Thoracic aorta (tissue), 2 donors: ENCODE measurements around the gene BRCC3. TPM values are rescaled to one million over a fixed set of nuclear protein-coding genes. Genes with fewer than 3 reads are reported as not detected.
"Not testable (repeated sequence)": the region's sequence is repeated elsewhere in the genome, so short reads cannot be mapped to it uniquely, and the experiment has no call there.

Source experiments
- ATAC-seq: fragments of 150-250 bp; one replicate; pipeline ENCODE4 v1.8.0; 2017; ENCODE audit warnings: low read depth; ENCODE audit not compliant: insufficient number of reproducible peaks, low FRiP score
- DNase-seq: peaks from one replicate; pipeline ENCODE4 v3.0.0-alpha.2; 2020; ENCODE audit warnings: low spot score
- H3K27ac ChIP-seq, 2 donors: fragments of 200-600 bp; sonication (generic); 1 replicate in 1 of 2; 2 replicates in 1 of 2; pipeline ENCODE4 v1.5.1; 2016; ENCODE audit warnings: mild to moderate bottlenecking in 2 of 2, moderate library complexity in 2 of 2
- H3K27me3 ChIP-seq: fragments of 200-600 bp; sonication (generic); replicated peaks from 2 replicates; pipeline ENCODE4 v1.6.0; 2016; ENCODE audit warnings: mild to moderate bottlenecking; ENCODE audit not compliant: insufficient read depth
- H3K36me3 ChIP-seq: fragments of 200-600 bp; sonication (generic); one replicate; pipeline ENCODE4 v1.5.1; 2016
- H3K4me1 ChIP-seq, 2 donors: fragments of 200-600 bp; sonication (generic); 1 replicate in 1 of 2; 2 replicates in 1 of 2; pipeline versions ENCODE4 v1.5.1 to v1.6.0; 2016; ENCODE audit warnings: low read depth in 2 of 2, mild to moderate bottlenecking in 1 of 2; ENCODE audit not compliant: control insufficient read depth in 1 of 2
- H3K4me3 ChIP-seq: fragments of 200-600 bp; sonication (generic); 2 replicates; pipeline ENCODE4 v1.5.1; 2016; ENCODE audit warnings: mild to moderate bottlenecking
- H3K9me3 ChIP-seq: fragments of 200-600 bp; sonication (generic); 2 replicates; pipeline ENCODE4 v1.5.1; 2016
- CTCF ChIP-seq: fragments of 200-600 bp; sonication (generic); IDR thresholded peaks from one replicate; pipeline ENCODE4 v1.5.1; 2019; ENCODE audit warnings: antibody characterized with exemption
- total RNA-seq, 2 donors: library from RNA; depleted of rRNA; stranded (reverse); fragments of >200 nt; gene quantifications; one replicate each; pipeline versions ENCODE4 v1.1.0 to v1.2.3, GENCODE V29; 2016

Gene BRCC3
- total RNA-seq, 2 donors from 2014 or later: 6.2 to 14.2 TPM

- Histone ChIP-seq H3K9me3 (no peaks in the 10 kb centered on the region), H3K27ac (no peak overlapping the region), H3K36me3 (no peaks in the 10 kb centered on the region), H3K4me1 (no peaks in the 10 kb centered on the region), H3K4me3 (no peak overlapping the region), H3K27me3 (no peaks in the 10 kb centered on the region)
- TF ChIP-seq CTCF: no peak
- ATAC-seq (no peak), DNase-seq (no peak)
These were observed 72.7 kb downstream of the BRCC3 start for GRCh38 chrX:155143959-155144548.

GRCh38 chrX:155144926-155145325 is 73.6 kb downstream of the BRCC3 start:
- Histone ChIP-seq H3K27me3 (no peaks in the 10 kb centered on the region), H3K4me3 (no peak overlapping the region), H3K36me3 (no peaks in the 10 kb centered on the region), H3K4me1 (no peaks in the 10 kb centered on the region), H3K9me3 (no peaks in the 10 kb centered on the region), H3K27ac (no peak overlapping the region)
- no peak for ATAC-seq
- no peak for DNase-seq
- TF ChIP-seq CTCF: no peak

GRCh38 chrX:155147612-155148011 is 76.3 kb downstream of the BRCC3 start:
- not testable (repeated sequence) for H3K27ac ChIP-seq, DNase-seq, H3K4me3 ChIP-seq, H3K4me1 ChIP-seq, H3K27me3 ChIP-seq, H3K9me3 ChIP-seq, H3K36me3 ChIP-seq, ATAC-seq

- ATAC-seq, DNase-seq, H3K36me3 ChIP-seq, H3K9me3 ChIP-seq, H3K4me1 ChIP-seq, H3K27ac ChIP-seq, H3K27me3 ChIP-seq, H3K4me3 ChIP-seq: not testable (repeated sequence)
These were observed 76.9 kb downstream of the BRCC3 start for GRCh38 chrX:155148166-155148565.

- peak overlapping the region; percentile 29 for H3K4me3 ChIP-seq
- H3K27me3 ChIP-seq: no peaks in the 10 kb centered on the region
- DNase-seq (no peak), ATAC-seq (no peak)
- H3K4me1 ChIP-seq: no peaks in the 10 kb centered on the region
- H3K9me3 ChIP-seq: no peaks in the 10 kb centered on the region
- H3K27ac ChIP-seq: no peak overlapping the region
- peak; percentile 31 for TF ChIP-seq CTCF
- no peaks in the 10 kb centered on the region for H3K36me3 ChIP-seq
These were observed 77.6 kb downstream of the BRCC3 start for GRCh38 chrX:155148724-155149537.

- TF ChIP-seq CTCF: no peak
- Histone ChIP-seq H3K27me3 (no peaks in the 10 kb centered on the region), H3K9me3 (no peaks in the 10 kb centered on the region), H3K27ac (no peak overlapping the region), H3K4me3 (no peak overlapping the region), H3K4me1 (no peaks in the 10 kb centered on the region), H3K36me3 (no peaks in the 10 kb centered on the region)
- ATAC-seq (no peak), DNase-seq (no peak)
These were observed 98.6 kb downstream of the BRCC3 start for GRCh38 chrX:155169881-155170280.

Other genes starting within 250 kb of the BRCC3 start
- not detected for gene SMIM9, start 236.8 kb upstream of the BRCC3 start, total RNA-seq
- gene F8A1, start 185.2 kb upstream of the BRCC3 start, total RNA-seq: 1 to 10 TPM; 2.2 to 8.3 TPM
- 10 to 100 TPM in 1 of 2 donors, 1 to 10 TPM in 1; 7.7 to 18.1 TPM for gene F8, start 48.8 kb upstream of the BRCC3 start, total RNA-seq
- gene FUNDC2, start 44.7 kb upstream of the BRCC3 start, total RNA-seq: 10 to 100 TPM; 43.7 to 51.8 TPM
- gene CMC4, start 372 bp upstream of the BRCC3 start, total RNA-seq: 10 to 100 TPM; 11.9 to 32.5 TPM
- gene MTCP1, start 372 bp upstream of the BRCC3 start, total RNA-seq: 10 to 100 TPM in 1 of 2 donors, 1 to 10 TPM in 1; 7.4 to 17.8 TPM
- gene VBP1, start 145.0 kb downstream of the BRCC3 start, total RNA-seq: 10 to 100 TPM; 15.0 to 25.9 TPM
- gene RAB39B, start 193.0 kb downstream of the BRCC3 start, total RNA-seq: under 1 TPM; 0.14 to 0.78 TPM